ENCODE measurements around the gene SVEP1. TPM values are rescaled to one million over a fixed set of nuclear protein-coding genes. Genes with fewer than 3 reads are reported as not detected.

The SVEP1 gene
- total RNA-seq, 4 donors from 2014 or later = 13.9 to 26.8 (median 17.4) TPM

DNA sequence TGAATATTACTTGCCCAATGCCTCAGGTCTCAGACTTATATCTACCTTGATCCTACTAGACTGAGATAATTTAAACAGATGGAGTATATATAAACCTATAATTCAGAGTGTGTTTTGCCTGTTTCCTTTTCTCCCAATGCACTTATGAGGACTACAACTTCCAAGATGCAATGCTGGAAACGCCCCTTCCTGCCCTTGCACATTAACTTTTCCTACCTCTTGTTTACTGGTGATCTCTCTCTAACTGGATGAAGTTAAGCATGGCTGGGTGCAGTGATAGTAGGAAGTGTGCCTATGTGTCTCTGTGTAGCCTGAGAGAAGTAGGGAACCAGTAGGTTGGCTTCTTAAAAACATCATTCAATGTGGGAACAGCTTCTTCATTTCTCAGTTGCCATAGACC lies 115.2 kb downstream of the SVEP1 start:
- H3K4me1 ChIP-seq = peaks cover 0 to 11% (median 4%) of the 10 kb centered on the region in 4 donors
- no peak for TF ChIP-seq POLR2AphosphoS5 (IDR thresholded peaks at IDR 0.05)
- TF ChIP-seq EP300 (IDR thresholded peaks at IDR 0.05; ENCODE audit: low read depth) = no peak
- TF ChIP-seq POLR2A (IDR thresholded peaks at IDR 0.05) = no peak
- TF ChIP-seq, protein P1, sequence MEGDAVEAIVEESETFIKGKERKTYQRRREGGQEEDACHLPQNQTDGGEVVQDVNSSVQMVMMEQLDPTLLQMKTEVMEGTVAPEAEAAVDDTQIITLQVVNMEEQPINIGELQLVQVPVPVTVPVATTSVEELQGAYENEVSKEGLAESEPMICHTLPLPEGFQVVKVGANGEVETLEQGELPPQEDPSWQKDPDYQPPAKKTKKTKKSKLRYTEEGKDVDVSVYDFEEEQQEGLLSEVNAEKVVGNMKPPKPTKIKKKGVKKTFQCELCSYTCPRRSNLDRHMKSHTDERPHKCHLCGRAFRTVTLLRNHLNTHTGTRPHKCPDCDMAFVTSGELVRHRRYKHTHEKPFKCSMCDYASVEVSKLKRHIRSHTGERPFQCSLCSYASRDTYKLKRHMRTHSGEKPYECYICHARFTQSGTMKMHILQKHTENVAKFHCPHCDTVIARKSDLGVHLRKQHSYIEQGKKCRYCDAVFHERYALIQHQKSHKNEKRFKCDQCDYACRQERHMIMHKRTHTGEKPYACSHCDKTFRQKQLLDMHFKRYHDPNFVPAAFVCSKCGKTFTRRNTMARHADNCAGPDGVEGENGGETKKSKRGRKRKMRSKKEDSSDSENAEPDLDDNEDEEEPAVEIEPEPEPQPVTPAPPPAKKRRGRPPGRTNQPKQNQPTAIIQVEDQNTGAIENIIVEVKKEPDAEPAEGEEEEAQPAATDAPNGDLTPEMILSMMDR (IDR thresholded peaks at IDR 0.05) = no peak
- DNase-seq = no peak
- in situ Hi-C loops (cut with MboI; ENCODE audit: low pct_ligation_motif_present in 1 of 4, low pct_unique_long_range_greater_than_20kb in 1 of 4, low sequenced_read_pairs in 3 of 4) (no loop called here), intact Hi-C loops (cut with DNase I; ENCODE audit: low total_unique reads) (no loop called here)
- H3K27me3 ChIP-seq = no peaks in the 10 kb centered on the region
- no peaks in the 10 kb centered on the region for H3K9me3 ChIP-seq
- no peak overlapping the region for H3K4me3 ChIP-seq
- no peak overlapping the region for H3K27ac ChIP-seq
- 69 to 100% methylated on average over 1 of the region's 1 CpG for WGBS, 2 donors (ENCODE audit: low coverage in 1 of 2)
- H3K36me3 ChIP-seq = no peaks in the 10 kb centered on the region

DNA sequence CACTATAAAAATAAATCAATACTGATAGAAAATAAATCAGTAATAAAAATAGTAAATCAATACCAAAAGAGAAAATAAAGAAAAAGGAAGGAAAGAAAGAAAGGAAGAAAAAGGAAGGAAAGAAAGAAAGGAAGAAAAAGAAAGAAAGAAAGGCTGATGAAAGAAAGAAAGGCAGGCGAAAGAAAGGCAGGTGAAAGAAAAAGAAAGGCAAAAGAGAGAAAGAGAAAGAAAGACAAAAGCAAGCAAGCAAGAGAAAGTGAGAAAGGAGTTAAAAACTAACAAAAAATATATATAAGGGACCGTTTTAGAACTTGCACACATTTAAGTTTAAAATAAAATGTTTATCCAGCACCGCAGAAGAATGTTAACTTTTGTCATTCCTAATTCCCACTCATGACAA lies 116.0 kb downstream of the SVEP1 start:
- Histone ChIP-seq H3K27me3 (no peaks in the 10 kb centered on the region), H3K4me3 (no peak overlapping the region), H3K27ac (no peak overlapping the region), H3K36me3 (no peaks in the 10 kb centered on the region), H3K4me1 (peaks cover 0 to 3% (median 0%) of the 10 kb centered on the region in 4 donors), H3K9me3 (no peaks in the 10 kb centered on the region)
- intact Hi-C loops (cut with DNase I; ENCODE audit: low total_unique reads) (no loop called here), in situ Hi-C loops (cut with MboI; ENCODE audit: low pct_ligation_motif_present in 1 of 4, low pct_unique_long_range_greater_than_20kb in 1 of 4, low sequenced_read_pairs in 3 of 4) (no loop called here)
- WGBS, 2 donors (ENCODE audit: low coverage in 1 of 2) = 71 to 75% methylated on average over 3 of the region's 3 CpGs
- DNase-seq = no peak
- TF ChIP-seq EP300 (IDR thresholded peaks at IDR 0.05; ENCODE audit: low read depth) (no peak), POLR2AphosphoS5 (IDR thresholded peaks at IDR 0.05) (no peak), POLR2A (IDR thresholded peaks at IDR 0.05) (no peak)
- TF ChIP-seq, protein P1 (IDR thresholded peaks at IDR 0.05) = no peak

DNA sequence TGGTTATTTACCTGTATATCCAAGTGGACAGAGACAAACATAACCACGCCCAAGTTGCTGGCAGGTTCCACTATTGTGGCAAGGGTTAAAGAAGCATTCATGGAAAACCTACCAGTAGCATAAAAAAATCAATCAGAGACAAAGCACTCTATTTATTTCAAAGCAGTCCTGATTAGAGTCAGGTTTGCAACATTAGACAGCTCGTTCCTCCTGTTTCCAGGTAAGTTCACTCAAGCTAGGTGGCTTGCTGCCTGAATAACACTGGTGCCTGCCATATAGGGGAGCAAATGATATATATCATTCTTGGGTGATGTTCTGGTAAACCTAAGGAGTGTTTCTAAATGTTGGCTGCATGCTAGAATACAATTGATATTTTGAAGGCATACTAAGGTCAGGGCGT lies 122.3 kb downstream of the SVEP1 start:
- Histone ChIP-seq H3K27ac (no peak overlapping the region), H3K27me3 (no peaks in the 10 kb centered on the region), H3K9me3 (no peaks in the 10 kb centered on the region), H3K4me1 (no peaks in the 10 kb centered on the region), H3K4me3 (no peak overlapping the region), H3K36me3 (no peaks in the 10 kb centered on the region)
- in situ Hi-C loops (cut with MboI; ENCODE audit: low pct_ligation_motif_present in 1 of 4, low pct_unique_long_range_greater_than_20kb in 1 of 4, low sequenced_read_pairs in 3 of 4) (no loop called here), intact Hi-C loops (cut with DNase I; ENCODE audit: low total_unique reads) (no loop called here)
- DNase-seq = no peak
- 78 to 80% methylated on average over 2 to 3 of the region's 3 CpGs for whole genome bisulfite sequencing, 2 donors (ENCODE audit: low coverage in 1 of 2)
- TF ChIP-seq POLR2AphosphoS5 (IDR thresholded peaks at IDR 0.05) (no peak), POLR2A (IDR thresholded peaks at IDR 0.05) (no peak), EP300 (IDR thresholded peaks at IDR 0.05; ENCODE audit: low read depth) (no peak)
- TF ChIP-seq, protein P1 (IDR thresholded peaks at IDR 0.05) = no peak

DNA sequence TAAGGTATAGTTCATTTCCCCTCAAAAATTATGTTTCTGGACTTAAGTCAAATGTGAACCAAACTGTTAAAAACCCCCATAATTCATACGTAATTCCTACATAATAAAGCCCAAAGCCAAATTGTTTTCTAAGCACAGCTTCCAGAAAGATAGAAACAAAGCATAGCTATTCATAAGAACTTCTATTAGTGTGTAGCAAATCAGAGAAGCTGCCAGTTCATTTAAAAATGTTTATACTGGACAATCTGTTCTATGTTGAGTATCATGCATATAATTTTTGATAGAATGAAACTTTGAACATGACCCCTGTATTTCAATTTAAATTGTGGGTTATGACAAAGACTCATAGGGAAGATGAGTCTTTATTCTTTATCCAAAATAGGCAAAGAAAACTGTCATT lies 122.9 kb downstream of the SVEP1 start:
- Histone ChIP-seq H3K4me3 (no peak overlapping the region), H3K27ac (no peak overlapping the region), H3K4me1 (no peaks in the 10 kb centered on the region), H3K9me3 (no peaks in the 10 kb centered on the region), H3K36me3 (no peaks in the 10 kb centered on the region), H3K27me3 (no peaks in the 10 kb centered on the region)
- WGBS, 2 donors (ENCODE audit: low coverage in 1 of 2) = 0 to 83% methylated on average over 1 of the region's 1 CpG
- DNase-seq = no peak
- intact Hi-C loops (cut with DNase I; ENCODE audit: low total_unique reads) = no loop called here
- TF ChIP-seq EP300 (IDR thresholded peaks at IDR 0.05; ENCODE audit: low read depth) (no peak), POLR2AphosphoS5 (IDR thresholded peaks at IDR 0.05) (no peak), POLR2A (IDR thresholded peaks at IDR 0.05) (no peak)
- TF ChIP-seq, protein P1 (IDR thresholded peaks at IDR 0.05) = no peak
- in situ Hi-C loops (cut with MboI; ENCODE audit: low pct_ligation_motif_present in 1 of 4, low pct_unique_long_range_greater_than_20kb in 1 of 4, low sequenced_read_pairs in 3 of 4) = no loop called here
